Measurements from ENCODE around the gene DDAH1.

- TF ChIP-seq, protein P1, sequence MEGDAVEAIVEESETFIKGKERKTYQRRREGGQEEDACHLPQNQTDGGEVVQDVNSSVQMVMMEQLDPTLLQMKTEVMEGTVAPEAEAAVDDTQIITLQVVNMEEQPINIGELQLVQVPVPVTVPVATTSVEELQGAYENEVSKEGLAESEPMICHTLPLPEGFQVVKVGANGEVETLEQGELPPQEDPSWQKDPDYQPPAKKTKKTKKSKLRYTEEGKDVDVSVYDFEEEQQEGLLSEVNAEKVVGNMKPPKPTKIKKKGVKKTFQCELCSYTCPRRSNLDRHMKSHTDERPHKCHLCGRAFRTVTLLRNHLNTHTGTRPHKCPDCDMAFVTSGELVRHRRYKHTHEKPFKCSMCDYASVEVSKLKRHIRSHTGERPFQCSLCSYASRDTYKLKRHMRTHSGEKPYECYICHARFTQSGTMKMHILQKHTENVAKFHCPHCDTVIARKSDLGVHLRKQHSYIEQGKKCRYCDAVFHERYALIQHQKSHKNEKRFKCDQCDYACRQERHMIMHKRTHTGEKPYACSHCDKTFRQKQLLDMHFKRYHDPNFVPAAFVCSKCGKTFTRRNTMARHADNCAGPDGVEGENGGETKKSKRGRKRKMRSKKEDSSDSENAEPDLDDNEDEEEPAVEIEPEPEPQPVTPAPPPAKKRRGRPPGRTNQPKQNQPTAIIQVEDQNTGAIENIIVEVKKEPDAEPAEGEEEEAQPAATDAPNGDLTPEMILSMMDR (IDR thresholded peaks at IDR 0.05; ENCODE audit: borderline replicate concordance, extremely low read depth, low read length, poor library complexity, severe bottlenecking), result no peak
- TF ChIP-seq EZH2 (IDR thresholded peaks at IDR 0.05; ENCODE audit: borderline replicate concordance, low read depth, low read length, severe bottlenecking), result no peak
Measured at GRCh38 chr1:85352055-85352454, 112.9 kb downstream of the DDAH1 start.
